Vagina (tissue), 2 donors: Measurements from ENCODE around the gene UNC5CL. TPM values are rescaled to one million over a fixed set of nuclear protein-coding genes. Genes with fewer than 3 reads are reported as not detected.

Source experiments
- DNase-seq, 2 donors: peaks; one replicate each; pipeline ENCODE4 v3.0.0-alpha.2; 2017; ENCODE audit errors: extremely low spot score in 2 of 2
- H3K27ac ChIP-seq: fragments of 200-600 bp; sonication (generic); one replicate; pipeline ENCODE4 v1.5.1; 2019
- H3K27me3 ChIP-seq: fragments of 200-600 bp; sonication (generic); one replicate; pipeline ENCODE4 v1.5.1; 2019
- H3K36me3 ChIP-seq, 2 donors: fragments of 200-600 bp; sonication (generic); one replicate each; pipeline ENCODE4 v1.5.1; 2017 to 2019
- H3K4me1 ChIP-seq: fragments of 200-600 bp; sonication (generic); one replicate; pipeline ENCODE4 v1.5.1; 2019
- H3K4me3 ChIP-seq, 2 donors: fragments of 200-600 bp; sonication (generic); 1 replicate in 1 of 2; 2 replicates in 1 of 2; pipeline ENCODE4 v1.5.1; 2016 to 2019
- H3K9me3 ChIP-seq: fragments of 200-600 bp; sonication (generic); one replicate; pipeline ENCODE4 v1.5.1; 2019
- POLR2A ChIP-seq, 2 donors: fragments of 450-650 bp; IDR thresholded peaks; one replicate each; pipeline ENCODE4 v1.6.1; 2017; ENCODE audit warnings: antibody characterized with exemption in 2 of 2, mild to moderate bottlenecking in 2 of 2, moderate library complexity in 2 of 2
- POLR2AphosphoS5 ChIP-seq, 2 donors: sonication (generic); formaldehyde crosslinking; IDR thresholded peaks; one replicate each; pipeline ENCODE4 v1.9.0; 2017; ENCODE audit warnings: antibody characterized with exemption in 2 of 2, mild to moderate bottlenecking in 2 of 2, low read depth in 1 of 2; ENCODE audit not compliant: insufficient read depth in 1 of 2
- intact Hi-C: fragments of 100-400 bp; cut with DNase I; formaldehyde crosslinking; loops from one replicate; pipeline ENCODE4 v1.15.1; 2023
- total RNA-seq: library from RNA; depleted of rRNA; stranded (reverse); fragments of >200 nt; gene quantifications from one replicate; pipeline ENCODE4 v1.2.3, GENCODE V29; 2016
- TF ChIP-seq, protein P1 (sequence below), 3 experiments: fragments of 450-650 bp in 2 of 3; fragments of 200-600 bp in 1 of 3; sonication (generic) in 1 of 3; IDR thresholded peaks; one replicate each; pipeline ENCODE4 v1.5.1; 2017 to 2019; ENCODE audit warnings: antibody characterized with exemption in 3 of 3, mild to moderate bottlenecking in 2 of 3, moderate library complexity in 2 of 3

The UNC5CL gene
- total RNA-seq, 1 donor from 2014 or later = 0.25 TPM

DNA sequence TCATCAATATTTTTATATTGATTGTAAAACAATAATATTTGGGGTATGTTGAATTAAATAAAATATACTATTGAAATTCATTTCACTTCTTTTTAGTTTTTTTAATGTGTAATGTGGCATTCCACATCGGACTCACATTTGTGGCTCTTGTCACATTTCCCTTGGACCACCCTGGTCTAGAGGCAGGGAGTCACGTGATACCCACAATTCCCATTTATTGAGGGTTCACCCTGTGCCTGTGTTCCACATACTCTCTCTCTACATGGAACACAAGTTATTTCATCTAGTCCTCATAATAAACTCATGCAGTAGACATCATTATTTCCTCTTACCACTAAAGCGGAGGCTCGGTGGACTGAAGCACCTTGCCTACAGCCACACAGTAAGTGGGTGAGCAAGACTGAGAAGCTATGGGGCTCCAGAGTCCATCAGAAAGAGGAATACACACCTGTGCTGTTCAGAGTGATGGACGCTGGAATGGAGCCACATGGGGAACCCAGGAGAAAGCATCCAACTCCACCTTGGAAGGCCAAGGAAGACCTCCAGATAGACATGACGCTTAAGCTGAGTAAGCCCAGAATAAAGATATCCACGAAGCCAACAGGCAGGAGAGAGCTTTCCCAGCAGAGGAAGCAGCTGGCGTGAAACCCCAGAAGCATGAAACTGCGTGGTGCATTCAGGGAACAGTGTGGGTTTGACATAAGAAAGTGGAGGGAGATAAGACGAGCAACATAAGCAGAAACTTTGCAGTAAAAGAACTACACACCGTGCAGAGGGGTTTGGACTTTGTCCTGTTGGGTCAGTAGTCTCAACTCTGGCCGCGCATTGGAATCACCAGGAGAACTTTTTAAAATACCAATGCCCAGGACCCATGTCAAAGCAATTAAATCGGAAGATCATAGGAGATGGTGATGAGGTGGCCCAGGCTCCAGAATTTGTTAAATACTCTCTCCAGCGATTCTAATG is 49.5 kb downstream of the UNC5CL start:
- no peaks in the 10 kb centered on the region for H3K36me3 ChIP-seq
- TF ChIP-seq POLR2A (IDR thresholded peaks at IDR 0.05) (no peak), POLR2AphosphoS5 (IDR thresholded peaks at IDR 0.05; ENCODE audit: insufficient read depth in 1 of 2, low read depth in 1 of 2) (no peak)
- TF ChIP-seq, protein P1, sequence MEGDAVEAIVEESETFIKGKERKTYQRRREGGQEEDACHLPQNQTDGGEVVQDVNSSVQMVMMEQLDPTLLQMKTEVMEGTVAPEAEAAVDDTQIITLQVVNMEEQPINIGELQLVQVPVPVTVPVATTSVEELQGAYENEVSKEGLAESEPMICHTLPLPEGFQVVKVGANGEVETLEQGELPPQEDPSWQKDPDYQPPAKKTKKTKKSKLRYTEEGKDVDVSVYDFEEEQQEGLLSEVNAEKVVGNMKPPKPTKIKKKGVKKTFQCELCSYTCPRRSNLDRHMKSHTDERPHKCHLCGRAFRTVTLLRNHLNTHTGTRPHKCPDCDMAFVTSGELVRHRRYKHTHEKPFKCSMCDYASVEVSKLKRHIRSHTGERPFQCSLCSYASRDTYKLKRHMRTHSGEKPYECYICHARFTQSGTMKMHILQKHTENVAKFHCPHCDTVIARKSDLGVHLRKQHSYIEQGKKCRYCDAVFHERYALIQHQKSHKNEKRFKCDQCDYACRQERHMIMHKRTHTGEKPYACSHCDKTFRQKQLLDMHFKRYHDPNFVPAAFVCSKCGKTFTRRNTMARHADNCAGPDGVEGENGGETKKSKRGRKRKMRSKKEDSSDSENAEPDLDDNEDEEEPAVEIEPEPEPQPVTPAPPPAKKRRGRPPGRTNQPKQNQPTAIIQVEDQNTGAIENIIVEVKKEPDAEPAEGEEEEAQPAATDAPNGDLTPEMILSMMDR (IDR thresholded peaks at IDR 0.05) = no peak
- H3K4me1 ChIP-seq = no peaks in the 10 kb centered on the region
- no peak overlapping the region for H3K27ac ChIP-seq
- H3K4me3 ChIP-seq = no peak overlapping the region
- DNase-seq = peak in 1 of 2 donors; percentile 54
- intact Hi-C loops = no loop called here
- no peaks in the 10 kb centered on the region for H3K9me3 ChIP-seq
- H3K27me3 ChIP-seq = no peaks in the 10 kb centered on the region

DNA sequence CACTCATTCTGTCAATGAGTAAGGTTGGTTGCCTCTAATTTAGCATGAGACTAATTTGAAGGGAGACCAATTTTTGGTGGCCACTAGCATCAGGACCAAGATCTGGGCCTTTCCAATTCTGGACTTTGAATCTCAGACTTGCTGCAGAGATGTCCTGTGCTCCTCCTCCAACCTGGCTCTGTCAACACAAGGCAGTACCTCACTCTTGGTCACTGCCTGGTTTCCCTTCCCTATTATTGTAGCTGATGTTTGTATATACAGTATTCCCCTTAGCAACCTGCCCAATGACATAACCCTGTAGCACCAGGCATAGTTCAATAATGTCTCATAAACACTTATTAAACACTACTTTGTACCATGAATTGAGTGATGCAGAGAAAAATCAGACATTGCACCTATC is 50.4 kb downstream of the UNC5CL start:
- Histone ChIP-seq H3K4me3 (no peak overlapping the region), H3K27me3 (no peaks in the 10 kb centered on the region), H3K27ac (no peak overlapping the region), H3K36me3 (no peaks in the 10 kb centered on the region), H3K9me3 (no peaks in the 10 kb centered on the region), H3K4me1 (no peaks in the 10 kb centered on the region)
- intact Hi-C loops = no loop called here
- no peak for DNase-seq
- TF ChIP-seq, protein P1 (IDR thresholded peaks at IDR 0.05) = no peak
- TF ChIP-seq POLR2A (IDR thresholded peaks at IDR 0.05) (no peak), POLR2AphosphoS5 (IDR thresholded peaks at IDR 0.05; ENCODE audit: insufficient read depth in 1 of 2, low read depth in 1 of 2) (no peak)

DNA sequence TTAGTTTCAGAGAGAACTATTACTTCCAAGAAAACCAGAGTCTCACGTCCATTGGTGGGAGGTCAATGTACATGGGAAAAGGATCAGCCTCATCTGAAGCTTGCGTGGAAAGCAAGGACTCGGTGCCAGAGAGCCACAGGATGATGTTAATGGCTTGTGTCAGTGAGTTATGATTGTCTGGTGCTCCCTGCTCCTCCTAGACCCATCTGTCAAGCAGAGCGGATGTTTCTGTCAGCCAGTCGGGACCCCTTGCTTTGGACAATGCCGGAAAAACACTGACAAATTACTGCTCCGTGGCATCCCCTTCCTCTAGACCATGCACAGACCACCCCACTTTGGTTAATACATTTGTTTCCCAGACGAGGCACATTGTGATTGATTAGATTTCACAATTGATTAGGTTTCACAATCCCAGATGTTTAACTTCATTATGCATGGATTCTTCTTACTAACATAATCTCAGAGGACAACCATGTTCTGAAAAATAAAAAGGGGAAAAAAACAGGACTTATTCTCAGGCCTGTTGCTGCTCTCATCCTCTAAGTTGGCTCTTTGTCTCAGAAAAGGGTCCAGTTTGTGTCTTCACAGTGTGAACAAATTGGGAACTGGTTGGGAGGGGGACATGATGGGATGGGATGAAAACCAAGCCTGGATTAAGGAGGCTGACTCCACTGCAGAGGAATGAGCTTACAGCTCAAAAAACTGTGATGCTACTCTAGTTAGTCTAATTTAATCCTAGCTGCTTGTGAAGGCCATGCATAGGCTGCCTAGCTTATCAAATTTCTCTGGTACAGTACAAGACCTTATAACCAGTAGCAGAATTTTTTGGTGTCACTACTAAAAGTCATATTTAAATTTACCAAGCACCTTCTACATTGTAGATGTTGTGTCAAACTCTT is 51.9 kb downstream of the UNC5CL start:
- Histone ChIP-seq H3K27ac (no peak overlapping the region), H3K27me3 (no peaks in the 10 kb centered on the region), H3K9me3 (no peaks in the 10 kb centered on the region), H3K4me3 (no peak overlapping the region), H3K4me1 (no peaks in the 10 kb centered on the region), H3K36me3 (no peaks in the 10 kb centered on the region)
- TF ChIP-seq, protein P1 (IDR thresholded peaks at IDR 0.05) = no peak
- TF ChIP-seq POLR2AphosphoS5 (IDR thresholded peaks at IDR 0.05; ENCODE audit: insufficient read depth in 1 of 2, low read depth in 1 of 2) (no peak), POLR2A (IDR thresholded peaks at IDR 0.05) (no peak)
- intact Hi-C loops = no loop called here
- DNase-seq = no peak

DNA sequence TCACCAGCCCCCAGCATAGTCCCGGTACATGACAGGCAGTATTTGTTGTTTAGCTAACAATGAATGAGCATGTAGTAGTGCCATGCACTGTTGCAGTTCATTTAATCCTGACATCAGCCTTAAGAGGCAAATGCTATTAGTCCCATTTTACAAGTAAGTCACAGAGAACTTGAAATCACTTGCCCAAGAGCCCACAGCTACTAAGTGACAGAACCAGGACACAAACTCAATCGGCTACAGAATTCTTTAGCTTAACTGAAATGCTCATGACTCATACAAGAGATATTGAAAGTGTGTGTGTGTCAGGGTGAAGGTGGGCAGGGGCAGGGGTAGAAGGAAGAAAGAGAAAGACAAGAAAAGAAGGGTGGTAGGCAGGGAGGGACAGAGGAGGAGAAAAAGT is 52.7 kb downstream of the UNC5CL start:
- H3K4me3 ChIP-seq = no peak overlapping the region
- H3K4me1 ChIP-seq = no peaks in the 10 kb centered on the region
- TF ChIP-seq, protein P1 (IDR thresholded peaks at IDR 0.05) = no peak
- TF ChIP-seq POLR2AphosphoS5 (IDR thresholded peaks at IDR 0.05; ENCODE audit: insufficient read depth in 1 of 2, low read depth in 1 of 2) (no peak), POLR2A (IDR thresholded peaks at IDR 0.05) (no peak)
- H3K9me3 ChIP-seq = no peaks in the 10 kb centered on the region
- intact Hi-C loops = no loop called here
- DNase-seq = no peak
- no peaks in the 10 kb centered on the region for H3K36me3 ChIP-seq
- H3K27me3 ChIP-seq = no peaks in the 10 kb centered on the region
- H3K27ac ChIP-seq = no peak overlapping the region
